A673 (cell line): ENCODE results near the gene CDH12. TPM values are rescaled to one million over a fixed set of nuclear protein-coding genes. Genes with fewer than 3 reads are reported as not detected.
A peak's percentile ranks its signal among the peaks of the same experiment; 100 is the strongest.

Experiments
- BruUV-seq: library from RNA; stranded (reverse); fragments of 400-500 nt; replicated peaks from 2 replicates; lab custom pipeline; 2021; lab: Mats Ljungman, UMichigan
- CTCF ChIA-PET: fragments of 300-600 bp; sonication (Branson Sonifier 250); formaldehyde crosslinking; loops from one replicate; lab custom pipeline; 2022; ENCODE audit warnings: antibody characterized with exemption; lab: Charles Lee
- POLR2A ChIA-PET: fragments of 300-600 bp; sonication (Branson Sonifier 250); formaldehyde crosslinking; loops from one replicate; lab custom pipeline; 2022; ENCODE audit warnings: antibody characterized with exemption; ENCODE audit not compliant: low non-redundant PET; lab: Charles Lee
- DNase-seq: peaks from one replicate; pipeline ENCODE4 v3.0.0-alpha.2; 2015; ENCODE audit warnings: low spot score
- H3K27ac ChIP-seq: fragments of 200-600 bp; sonication (generic); 2 replicates; pipeline ENCODE4 v1.5.1; 2016; ENCODE audit warnings: mixed run types, low read depth, mild to moderate bottlenecking, mixed read lengths, antibody characterized with exemption, low read length; ENCODE audit not compliant: poor library complexity, severe bottlenecking
- H3K27me3 ChIP-seq: fragments of 200-600 bp; sonication (generic); replicated peaks from 2 replicates; pipeline ENCODE4 v1.6.1; 2017; ENCODE audit warnings: mixed run types, low read depth, mild to moderate bottlenecking, mixed read lengths, antibody characterized with exemption, low read length; ENCODE audit not compliant: insufficient read depth, poor library complexity
- H3K36me3 ChIP-seq: fragments of 200-600 bp; sonication (generic); 2 replicates; pipeline ENCODE4 v1.6.1; 2016; ENCODE audit warnings: mixed run types, mild to moderate bottlenecking, mixed read lengths, antibody characterized with exemption, low read length; ENCODE audit not compliant: insufficient read depth, poor library complexity, severe bottlenecking
- H3K4me1 ChIP-seq: fragments of 200-600 bp; sonication (generic); 2 replicates; pipeline ENCODE4 v1.6.1; 2017; ENCODE audit warnings: mixed run types, mild to moderate bottlenecking, mixed read lengths, antibody characterized with exemption, low read length; ENCODE audit not compliant: insufficient read depth, poor library complexity, severe bottlenecking
- H3K4me3 ChIP-seq: fragments of 200-600 bp; sonication (generic); 2 replicates; pipeline ENCODE4 v1.5.1; 2016; ENCODE audit warnings: low read depth, mixed run types, mild to moderate bottlenecking, mixed read lengths, low read length; ENCODE audit not compliant: poor library complexity, severe bottlenecking
- H3K9me3 ChIP-seq: fragments of 200-600 bp; sonication (generic); 2 replicates; pipeline ENCODE4 v1.6.1; 2016; ENCODE audit warnings: mixed run types, low read depth, mild to moderate bottlenecking, mixed read lengths, antibody characterized with exemption, low read length; ENCODE audit not compliant: poor library complexity, severe bottlenecking
- CTCF ChIP-seq: fragments of 300-800, 200-600 bp; sonication (generic); conservative IDR thresholded peaks from 2 replicates; pipeline ENCODE4 v1.5.1; 2017; ENCODE audit warnings: low read depth, mild to moderate bottlenecking, antibody characterized with exemption, low read length, moderate library complexity, mixed read lengths
- EZH2 ChIP-seq: fragments of 200-600 bp; sonication (generic); IDR thresholded peaks from 2 replicates; pipeline ENCODE4 v1.6.1; 2017; ENCODE audit warnings: borderline replicate concordance, low read depth, mild to moderate bottlenecking, mixed read lengths, antibody characterized with exemption, low read length; ENCODE audit not compliant: poor library complexity, severe bottlenecking
- intact Hi-C: fragments of 100-400 bp; cut with micrococcal nuclease; formaldehyde crosslinking; loops from one replicate; pipeline ENCODE4 v1.10.0; 2022; ENCODE audit not compliant: unreplicated experiment
- total RNA-seq: library from RNA; stranded (reverse); gene quantifications from 2 replicates; pipeline ENCODE4 v1.2.3, GENCODE V29; 2021

The CDH12 gene
- total RNA-seq, 1 experiment from 2014 or later: 39.5 TPM

GRCh38 chr5:22665801-22666200, 187.3 kb downstream of the CDH12 start:
- no peaks in the 10 kb centered on the region for H3K36me3 ChIP-seq
- no peaks in the 10 kb centered on the region for H3K9me3 ChIP-seq
- POLR2A ChIA-PET: no interaction called here
- no peaks in the 10 kb centered on the region for H3K4me1 ChIP-seq
- no TSS peak for BruUV-seq
- intact Hi-C loops: no loop called here
- TF ChIP-seq EZH2: no peak
- no peak overlapping the region for H3K4me3 ChIP-seq
- no peaks in the 10 kb centered on the region for H3K27me3 ChIP-seq
- no peak for DNase-seq
- CTCF ChIA-PET: no interaction called here
- H3K27ac ChIP-seq: no peak overlapping the region

GRCh38 chr5:22663134-22663533, 190.0 kb downstream of the CDH12 start:
- CTCF ChIA-PET: no interaction called here
- DNase-seq: no peak

GRCh38 chr5:22662391-22662790, 190.8 kb downstream of the CDH12 start:
- H3K36me3 ChIP-seq: no peaks in the 10 kb centered on the region
- TF ChIP-seq EZH2 (no peak), CTCF (no peak)
- no peaks in the 10 kb centered on the region for H3K9me3 ChIP-seq
- ChIA-PET POLR2A (no interaction called here), CTCF (no interaction called here)
- intact Hi-C loops: no loop called here
- H3K4me3 ChIP-seq: no peak overlapping the region
- no peak overlapping the region for H3K27ac ChIP-seq
- no peaks in the 10 kb centered on the region for H3K27me3 ChIP-seq
- DNase-seq: no peak
- H3K4me1 ChIP-seq: no peaks in the 10 kb centered on the region
- BruUV-seq: no TSS peak

More at GRCh38 chr5:22663134-22663533, 190.0 kb downstream of the CDH12 start:
- Histone ChIP-seq H3K27me3 (no peaks in the 10 kb centered on the region), H3K9me3 (no peaks in the 10 kb centered on the region), H3K27ac (no peak overlapping the region), H3K4me3 (no peak overlapping the region), H3K4me1 (no peaks in the 10 kb centered on the region), H3K36me3 (no peaks in the 10 kb centered on the region)
- no peak for TF ChIP-seq EZH2
- TF ChIP-seq CTCF: no peak
- POLR2A ChIA-PET: no interaction called here
- intact Hi-C loops: no loop called here
- no TSS peak for BruUV-seq

- Histone ChIP-seq H3K27ac (no peak overlapping the region), H3K36me3 (no peaks in the 10 kb centered on the region), H3K4me3 (no peak overlapping the region), H3K9me3 (no peaks in the 10 kb centered on the region), H3K4me1 (no peaks in the 10 kb centered on the region), H3K27me3 (no peaks in the 10 kb centered on the region)
- peak; percentile 6 for DNase-seq
- no TSS peak for BruUV-seq
- ChIA-PET CTCF (interaction anchor here (0.7 kb wide), 2 partner anchors 32 to 557 kb away, joined by 3 to 5 read pairs; no protein-coding TSS in a partner anchor), POLR2A (no interaction called here)
- intact Hi-C loops: no loop called here
- TF ChIP-seq EZH2: no peak
- TF ChIP-seq CTCF: no peak
These were observed 201.8 kb downstream of the CDH12 start for GRCh38 chr5:22651355-22651754.
